GM19238 (cell line): Measurements from ENCODE around the gene ATP2B3.

ENCODE experiments used
- DNase-seq: peaks from one replicate; pipeline ENCODE4 v3.0.0; 2011; ENCODE audit warnings: low spot score; ENCODE audit not compliant: insufficient read length

Gene ATP2B3

GRCh38 chrX:153507484-153508178 is 9.8 kb upstream of the ATP2B3 start:
- peak; percentile 93 for DNase-seq

DNA sequence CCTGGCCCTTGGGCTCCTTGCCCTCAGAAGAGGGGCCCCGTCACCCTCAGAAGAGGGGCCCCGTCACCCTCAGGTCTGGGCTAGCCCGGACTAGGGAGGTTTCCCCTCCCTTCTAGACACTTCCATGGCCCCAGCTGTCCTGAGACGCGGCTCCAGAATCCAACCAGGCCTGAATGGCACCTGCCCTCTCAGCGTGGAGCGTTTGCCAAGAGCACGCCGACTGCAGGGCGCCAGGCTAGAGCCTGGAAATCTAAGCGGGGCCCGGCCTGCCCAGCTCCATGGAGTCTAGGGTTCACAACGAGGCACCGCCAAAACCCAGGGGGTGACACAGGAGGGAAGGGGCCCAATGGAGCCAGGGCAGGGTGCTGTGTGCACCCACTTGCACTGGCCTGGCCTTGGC is 7.8 kb upstream of the ATP2B3 start:
- DNase-seq, result no peak

GRCh38 chrX:153510383-153510782 is 7.1 kb upstream of the ATP2B3 start:
- DNase-seq, result no peak

DNA sequence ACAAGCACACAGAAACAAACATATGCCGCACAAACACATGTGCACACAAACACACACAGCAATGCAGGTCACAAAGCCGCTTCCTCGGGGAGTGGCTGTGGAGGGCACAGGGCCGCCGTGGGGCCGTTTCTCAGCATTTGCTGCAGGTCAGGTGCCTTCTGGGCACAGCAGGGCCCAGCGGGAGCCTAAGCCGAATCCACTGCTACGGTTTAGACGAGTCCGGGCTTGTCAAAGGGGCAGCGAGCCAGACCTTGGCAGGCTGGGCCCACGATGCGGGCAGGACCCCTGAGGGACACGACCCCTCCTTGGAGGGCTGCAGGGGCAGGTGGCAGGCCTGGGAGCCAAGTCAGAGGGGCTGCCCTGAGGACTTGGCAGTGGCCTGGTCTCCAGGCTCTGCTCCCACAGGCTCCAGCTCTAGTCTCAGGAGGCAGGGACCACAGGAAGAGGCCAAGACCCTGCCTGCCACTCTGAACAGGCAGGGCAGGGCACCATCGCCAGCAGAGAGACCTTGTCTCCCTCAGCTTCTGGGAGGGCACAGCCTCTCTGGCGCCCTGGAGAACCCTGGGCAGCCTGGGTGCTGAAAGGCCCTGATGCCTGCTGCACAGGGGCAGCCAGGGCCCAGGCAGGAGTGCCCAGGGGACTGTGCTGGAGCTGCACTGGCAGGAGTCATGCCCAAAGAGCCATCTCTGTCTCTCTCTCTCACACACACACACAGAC is 5.5 kb upstream of the ATP2B3 start:
- DNase-seq, result no peak

DNA sequence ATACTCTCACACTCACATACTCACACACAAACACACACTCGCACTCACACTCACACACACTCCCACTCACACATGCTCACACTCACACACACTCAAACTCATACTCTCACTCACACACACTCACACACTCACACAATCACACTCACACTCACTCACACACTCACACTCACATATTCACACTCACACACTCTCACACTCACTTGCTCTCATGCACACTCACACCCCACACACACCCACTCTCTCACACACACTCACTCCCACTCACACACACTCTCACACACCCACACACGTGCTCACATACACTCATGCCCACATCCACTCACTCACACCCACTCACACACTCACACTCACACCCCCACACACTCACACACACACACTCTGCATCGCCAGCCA is 4.9 kb upstream of the ATP2B3 start:
- no peak for DNase-seq

DNA sequence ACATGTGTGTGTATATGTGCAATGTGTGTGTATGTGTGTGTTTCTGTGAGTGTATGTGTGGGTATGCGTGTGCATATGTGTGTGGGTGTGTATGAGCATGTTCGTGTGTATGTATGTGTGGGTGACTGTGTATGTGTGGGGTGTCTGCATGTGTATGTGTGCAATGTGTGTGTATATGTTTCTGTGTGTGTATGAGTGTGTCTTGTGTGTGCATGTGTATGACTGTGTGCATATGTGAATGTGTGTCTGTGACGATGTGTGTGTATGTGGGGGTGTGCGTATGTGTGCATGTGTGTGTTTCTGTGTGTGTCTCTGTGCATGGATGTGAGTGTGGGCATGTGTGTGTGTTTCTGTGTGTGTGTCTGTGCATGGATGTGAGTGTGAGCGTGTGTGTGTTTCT is 4.2 kb upstream of the ATP2B3 start:
- no peak for DNase-seq

GRCh38 chrX:153514259-153514658 is 3.2 kb upstream of the ATP2B3 start:
- DNase-seq, result no peak

GRCh38 chrX:153515435-153515834 is 2.0 kb upstream of the ATP2B3 start:
- no peak for DNase-seq

- DNase-seq, result no peak
These were observed 1.4 kb upstream of the ATP2B3 start for GRCh38 chrX:153516073-153516472.

GRCh38 chrX:153517946-153518834 is 748 bp downstream of the ATP2B3 start:
- DNase-seq, result no peak

DNA sequence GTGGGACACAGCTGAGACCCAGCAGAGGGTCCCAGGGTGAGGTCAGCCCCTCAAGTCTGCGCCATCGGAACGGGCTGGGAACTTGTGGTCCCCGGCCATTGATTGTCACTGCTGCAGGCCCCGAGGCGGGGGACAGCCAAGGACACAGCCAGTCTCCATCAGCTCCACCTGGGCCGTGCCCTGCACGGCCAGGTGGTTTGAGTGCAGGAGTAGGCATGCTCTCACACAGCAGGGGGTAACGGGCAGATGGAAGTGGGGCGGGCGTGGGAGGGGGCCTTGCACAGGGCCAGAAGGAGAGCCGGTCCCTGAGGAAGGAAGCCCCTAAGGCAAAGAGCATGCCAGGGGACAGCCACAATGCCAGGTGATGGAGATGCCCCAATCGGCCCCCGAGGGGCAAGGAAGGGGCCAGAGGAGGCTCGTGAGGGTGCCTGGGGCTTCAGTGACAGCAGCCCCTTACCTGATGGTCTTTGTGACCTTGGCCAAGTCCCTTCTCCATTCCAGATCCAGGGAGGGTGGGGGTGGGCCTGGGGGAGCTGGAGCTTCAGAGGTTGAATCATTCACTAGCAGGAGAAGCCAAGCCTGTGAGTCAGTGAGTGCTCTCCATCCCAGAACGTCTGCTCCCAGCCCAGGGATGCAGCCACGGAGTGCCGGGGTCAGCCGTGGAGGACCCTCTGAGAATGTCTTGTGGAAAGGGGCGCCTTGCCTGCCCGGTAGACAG is 2.3 kb downstream of the ATP2B3 start:
- DNase-seq, result no peak

DNA sequence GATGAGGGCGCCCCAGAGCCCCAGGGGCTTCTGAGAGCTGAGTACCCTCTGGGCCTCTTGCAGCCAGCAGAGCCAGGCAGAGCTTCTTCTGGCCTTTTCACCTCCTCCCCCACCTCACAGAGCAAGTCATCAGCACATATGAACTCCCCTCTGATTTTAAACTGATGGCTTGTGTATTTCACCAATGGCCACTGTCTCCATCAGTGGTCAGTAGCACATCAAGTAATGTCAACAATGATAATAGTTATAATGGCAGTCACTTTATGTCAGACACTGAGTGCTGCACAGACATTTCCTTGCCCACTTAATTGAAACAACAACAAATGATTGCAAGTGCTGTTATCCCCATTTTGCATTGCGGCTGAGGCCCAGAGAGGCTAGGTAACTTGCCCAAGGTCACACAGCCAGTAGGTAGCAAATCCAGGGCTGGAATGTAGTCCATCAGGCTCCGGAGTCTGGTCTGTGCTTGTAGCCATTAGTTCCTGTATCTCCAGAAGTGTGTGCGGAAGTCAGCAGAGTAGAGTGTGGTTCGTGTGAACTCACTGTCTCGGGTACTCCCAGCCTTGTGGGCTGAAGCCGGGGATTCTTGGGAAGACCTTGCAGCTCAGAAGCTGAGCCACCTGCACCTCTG is 3.0 kb downstream of the ATP2B3 start:
- no peak for DNase-seq

DNA sequence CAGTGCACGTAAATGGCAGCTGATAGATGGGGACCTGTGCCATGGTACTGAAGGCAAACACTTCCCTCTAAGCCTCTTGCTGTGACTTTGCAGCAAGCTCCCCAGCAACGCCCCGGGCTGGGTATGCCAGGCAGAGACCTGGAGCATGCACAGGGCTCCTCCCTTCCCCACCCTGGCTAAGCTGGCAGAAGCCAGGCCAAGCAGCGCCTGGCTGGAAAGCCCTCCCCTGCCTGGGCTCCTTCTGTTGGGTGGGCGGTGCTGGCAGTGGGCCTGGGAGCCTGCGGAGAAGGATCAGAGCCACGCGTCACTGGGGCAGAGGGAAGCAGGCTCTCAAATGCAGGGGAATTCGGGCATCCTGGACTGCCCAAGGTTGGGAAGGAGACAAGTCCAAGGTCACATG is 3.6 kb downstream of the ATP2B3 start:
- DNase-seq, result no peak

DNA sequence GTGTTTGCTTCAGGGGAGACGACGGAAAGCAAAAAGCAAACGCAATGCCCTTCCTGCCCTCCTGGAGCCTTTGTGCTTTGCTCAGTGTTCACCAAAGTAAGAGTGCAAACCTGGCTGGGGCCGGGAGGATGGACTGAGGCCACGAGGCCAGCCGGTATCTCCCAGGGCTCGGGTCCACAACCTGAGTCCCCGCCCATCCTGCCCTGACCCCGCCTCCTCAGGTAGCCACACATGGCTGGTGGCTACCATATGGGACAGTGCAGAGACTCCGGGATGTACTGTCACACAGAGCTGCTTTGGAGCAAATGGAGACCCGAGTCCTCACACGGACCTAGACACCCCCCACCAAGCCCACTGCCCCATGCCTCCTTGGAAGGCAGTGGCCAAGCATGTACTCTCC is 4.8 kb downstream of the ATP2B3 start:
- DNase-seq, result no peak

GRCh38 chrX:153523269-153523668 is 5.8 kb downstream of the ATP2B3 start:
- no peak for DNase-seq

- no peak for DNase-seq
These were observed 6.8 kb downstream of the ATP2B3 start for GRCh38 chrX:153524234-153524633.

GRCh38 chrX:153525451-153525850 is 8.0 kb downstream of the ATP2B3 start:
- DNase-seq, result no peak

GRCh38 chrX:153526042-153526441 is 8.6 kb downstream of the ATP2B3 start:
- DNase-seq, result no peak

DNA sequence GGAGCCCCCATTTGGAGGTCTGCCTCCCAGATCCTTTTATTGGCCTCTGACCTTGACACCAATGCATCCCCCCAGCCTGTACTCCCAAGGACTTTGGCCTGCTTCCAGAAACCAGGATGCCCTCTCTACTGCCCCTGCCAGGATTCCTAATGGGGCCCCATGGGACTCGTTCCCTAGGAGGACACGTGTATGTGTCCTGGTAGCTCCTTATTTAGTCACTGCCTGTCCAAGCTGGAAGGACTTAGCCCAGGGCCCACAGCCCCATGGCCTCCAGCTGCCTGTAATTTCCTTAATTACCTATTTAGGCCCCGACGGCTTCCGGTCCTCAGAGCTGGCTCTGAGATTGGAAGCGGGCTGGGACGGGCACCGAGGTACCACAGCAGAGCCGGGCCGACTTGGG is 9.4 kb downstream of the ATP2B3 start:
- DNase-seq, result no peak

DNA sequence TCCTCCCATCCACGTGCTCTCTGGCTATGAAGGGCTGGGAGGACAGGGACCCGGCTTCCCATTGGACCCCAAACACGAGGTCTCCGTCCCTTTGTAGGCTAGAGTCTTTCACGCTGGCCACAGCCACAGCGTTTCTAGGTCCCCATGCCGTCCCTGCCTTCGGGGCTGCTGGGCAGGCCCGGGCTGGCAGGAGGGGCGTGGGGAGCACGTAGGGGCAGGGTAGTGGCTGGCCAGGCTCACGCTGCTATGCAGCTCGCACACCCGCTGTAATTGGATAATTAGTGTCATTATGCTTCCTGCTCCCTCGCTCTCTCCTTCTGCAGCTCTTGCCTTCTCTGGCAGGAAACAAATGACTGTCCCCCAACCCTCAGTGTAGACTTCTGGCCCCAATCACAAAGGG is 9.8 kb downstream of the ATP2B3 start:
- no peak for DNase-seq
